HCT116 (cell line): Measurements from ENCODE around the gene FAM168B. TPM values are rescaled to one million over a fixed set of nuclear protein-coding genes. Genes with fewer than 3 reads are reported as not detected.

Experiments used
- ATAC-seq: fragments of 200-7000 bp; cut with Tn5 transposase; 2 replicates; pipeline ENCODE4 v1.9.1; 2020; ENCODE audit warnings: mild to moderate bottlenecking, moderate library complexity
- BruUV-seq: library from RNA; stranded (reverse); fragments of 400-500 nt; replicated peaks from 2 replicates; lab custom pipeline; 2021; lab: Mats Ljungman, UMichigan
- CTCF ChIA-PET: fragments of 300-600 bp; sonication (Branson Sonifier 250); formaldehyde crosslinking; loops from one replicate; lab custom pipeline; 2021; ENCODE audit warnings: antibody characterized with exemption; lab: Charles Lee
- POLR2A ChIA-PET: fragments of 300-600, 350-600 bp; sonication (Branson Sonifier 250); formaldehyde crosslinking; loops from one replicate; lab custom pipeline; 2021; ENCODE audit warnings: antibody characterized with exemption; lab: Charles Lee
- RAD21 ChIA-PET, 2 experiments: fragments of 300-600 bp; sonication (Branson Sonifier 250); formaldehyde crosslinking; loops; one replicate each; lab custom pipeline; 2023; ENCODE audit warnings: low total read pairs in 2 of 2; ENCODE audit not compliant: uncharacterized antibody in 2 of 2, unreplicated experiment in 2 of 2, low non-redundant PET in 1 of 2; lab: Charles Lee
- DNase-seq: peaks from one replicate; pipeline ENCODE4 v3.0.0-alpha.2; 2010; ENCODE audit warnings: low read depth, low spot score
- H2AFZ ChIP-seq: fragments of 200-600 bp; shearing (Covaris generic), sonication (generic); 2 replicates; pipeline ENCODE4 v1.6.1; 2017; ENCODE audit warnings: low read depth, mixed run types, mixed read lengths, antibody characterized with exemption, low read length; ENCODE audit not compliant: poor library complexity, severe bottlenecking
- H3K27ac ChIP-seq: 2 replicates; pipeline ENCODE4 v1.5.1; 2012; ENCODE audit warnings: low read depth, low read length
- H3K27me3 ChIP-seq: fragments of 200-600 bp; sonication (generic); 2 replicates; pipeline ENCODE4 v1.6.1; 2016; ENCODE audit warnings: mixed run types, low read length, mixed read lengths; ENCODE audit not compliant: insufficient read depth
- H3K36me3 ChIP-seq, 2 experiments: fragments of 200-500 bp in 1 of 2; fragments of 200-600 bp in 1 of 2; sonication (Bioruptor generic) in 1 of 2; sonication (generic) in 1 of 2; 2 replicates each; pipeline versions ENCODE4 v1.5.1 to v1.6.1; 2014 to 2016; ENCODE audit warnings: low read length in 2 of 2, inconsistent platforms in 1 of 2, mixed read lengths in 1 of 2, mixed run types in 1 of 2; ENCODE audit not compliant: insufficient read depth in 2 of 2, control insufficient read depth in 1 of 2
- H3K4me1 ChIP-seq, 2 experiments: fragments of 200-600 bp in 1 of 2; sonication (generic) in 1 of 2; 2 replicates each; pipeline versions ENCODE4 v1.5.1 to v1.6.1; 2012 to 2017; ENCODE audit warnings: low read length in 2 of 2, inconsistent platforms in 1 of 2, mild to moderate bottlenecking in 1 of 2, mixed read lengths in 1 of 2, mixed run types in 1 of 2, moderate library complexity in 1 of 2; ENCODE audit not compliant: insufficient read depth in 2 of 2, control insufficient read depth in 1 of 2
- H3K4me2 ChIP-seq: fragments of 200-600 bp; sonication (generic); 2 replicates; pipeline ENCODE4 v1.6.1; 2017; ENCODE audit warnings: mixed run types, low read length, mixed read lengths
- H3K4me3 ChIP-seq, 2 experiments: fragments of 200-600 bp in 1 of 2; sonication (generic) in 1 of 2; replicated peaks in 1 of 2; 2 replicates each; pipeline ENCODE4 v1.5.1; 2011 to 2016; ENCODE audit warnings: low read length in 2 of 2, control low read depth in 1 of 2, low read depth in 1 of 2, mild to moderate bottlenecking in 1 of 2, mixed read lengths in 1 of 2, mixed run types in 1 of 2
- H3K79me2 ChIP-seq: fragments of 200-600 bp; sonication (generic); 2 replicates; pipeline ENCODE4 v1.6.1; 2017; ENCODE audit warnings: mild to moderate bottlenecking, mixed run types, low read length, moderate library complexity, mixed read lengths; ENCODE audit not compliant: insufficient read depth
- H3K9ac ChIP-seq: fragments of 200-600 bp; sonication (generic); 2 replicates; pipeline ENCODE4 v1.6.1; 2016; ENCODE audit warnings: low read length, mixed read lengths
- H3K9me2 ChIP-seq: fragments of 200-600 bp; sonication (generic), shearing (Covaris generic); 2 replicates; pipeline ENCODE4 v1.6.1; 2017; ENCODE audit warnings: mixed run types, mild to moderate bottlenecking, moderate library complexity; ENCODE audit not compliant: insufficient read depth
- H3K9me3 ChIP-seq, 2 experiments: fragments of 200-500 bp in 1 of 2; fragments of 200-600 bp in 1 of 2; sonication (Bioruptor generic) in 1 of 2; sonication (generic) in 1 of 2; 2 replicates each; pipeline ENCODE4 v1.6.1; 2014 to 2017; ENCODE audit warnings: low read length in 2 of 2, mixed read lengths in 2 of 2, inconsistent platforms in 1 of 2, low read depth in 1 of 2, mild to moderate bottlenecking in 1 of 2, mixed run types in 1 of 2, moderate library complexity in 1 of 2; ENCODE audit not compliant: control insufficient read depth in 1 of 2, insufficient read depth in 1 of 2
- H4K20me1 ChIP-seq: fragments of 200-600 bp; sonication (generic), shearing (Covaris generic); 2 replicates; pipeline ENCODE4 v1.6.1; 2017; ENCODE audit warnings: mixed run types, mild to moderate bottlenecking, moderate library complexity; ENCODE audit not compliant: insufficient read depth
- ATF3 ChIP-seq: IDR thresholded peaks from 2 replicates; pipeline ENCODE4 v1.6.1; 2012
- CBX3 ChIP-seq: IDR thresholded peaks from 2 replicates; pipeline ENCODE4 v1.6.1; 2012; ENCODE audit warnings: low read depth
- CEBPB ChIP-seq: IDR thresholded peaks from 2 replicates; pipeline ENCODE4 v1.6.1; 2012; ENCODE audit warnings: low read depth
- CTCF ChIP-seq, 3 experiments: fragments of 200-600 bp in 1 of 3; sonication (generic) in 1 of 3; IDR thresholded peaks in 2 of 3; conservative IDR thresholded peaks in 1 of 3; 2 replicates each; pipeline ENCODE4 v1.5.1; 2012 to 2017; ENCODE audit warnings: low read depth in 2 of 3, low read length in 2 of 3, antibody characterized with exemption in 1 of 3, borderline replicate concordance in 1 of 3, control low read depth in 1 of 3, mild to moderate bottlenecking in 1 of 3, mixed read lengths in 1 of 3, mixed run types in 1 of 3, moderate library complexity in 1 of 3; ENCODE audit not compliant: insufficient read depth in 1 of 3
- ELF1 ChIP-seq: IDR thresholded peaks from 2 replicates; pipeline ENCODE4 v1.6.1; 2012; ENCODE audit warnings: low read depth, borderline replicate concordance
- EZH2phosphoT487 ChIP-seq: fragments of 200-600 bp; IDR thresholded peaks from 2 replicates; pipeline ENCODE4 v1.6.1; 2018; ENCODE audit warnings: antibody characterized with exemption, borderline replicate concordance
- FOSL1 ChIP-seq: IDR thresholded peaks from 2 replicates; pipeline ENCODE4 v1.6.1; 2012; ENCODE audit warnings: low read depth
- JUND ChIP-seq: IDR thresholded peaks from 2 replicates; pipeline ENCODE4 v1.6.1; 2012
- MAX ChIP-seq: IDR thresholded peaks from 2 replicates; pipeline ENCODE4 v1.6.1; 2012
- POLR2A ChIP-seq: IDR thresholded peaks from 2 replicates; pipeline ENCODE4 v1.7.0; 2011; ENCODE audit warnings: borderline replicate concordance; ENCODE audit not compliant: insufficient read depth, insufficient read length; ENCODE audit errors: extremely low read depth
- REST ChIP-seq: IDR thresholded peaks from 2 replicates; pipeline ENCODE4 v1.6.1; 2012; ENCODE audit warnings: low read depth
- SIN3A ChIP-seq: IDR thresholded peaks from 2 replicates; pipeline ENCODE4 v1.6.1; 2012; ENCODE audit warnings: low read depth
- TCF7L2 ChIP-seq: IDR thresholded peaks from 2 replicates; pipeline ENCODE4 v1.7.0; 2011; ENCODE audit warnings: borderline replicate concordance, inconsistent platforms; ENCODE audit not compliant: insufficient read depth, insufficient read length; ENCODE audit errors: extremely low read depth
- YY1 ChIP-seq: IDR thresholded peaks from 2 replicates; pipeline ENCODE4 v1.6.1; 2011; ENCODE audit warnings: low read length, low read depth, moderate library complexity, mild to moderate bottlenecking; ENCODE audit not compliant: insufficient replicate concordance; ENCODE audit errors: extremely low read depth
- ZFX ChIP-seq: fragments of 450-650 bp; IDR thresholded peaks from 2 replicates; pipeline ENCODE4 v1.6.1; 2017
- intact Hi-C: fragments of 100-400 bp; cut with micrococcal nuclease; formaldehyde crosslinking; loops from 2 replicates; pipeline ENCODE4 v1.10.0; 2022
- total RNA-seq: library from RNA; stranded (reverse); gene quantifications from one replicate; pipeline ENCODE4 v1.2.1, GENCODE V29; 2021; ENCODE audit not compliant: unreplicated experiment

FAM168B gene
- total RNA-seq, 1 experiment from 2014 or later, result 94.5 TPM

GRCh38 chr2:131039535-131039907, 53.7 kb downstream of the FAM168B start (continued):
- TF ChIP-seq SIN3A, result no peak
- TF ChIP-seq TCF7L2, result no peak

GRCh38 chr2:131039101-131039440, 54.2 kb downstream of the FAM168B start:
- no peak for ATAC-seq

More at GRCh38 chr2:131039101-131039440, 54.2 kb downstream of the FAM168B start:
- Histone ChIP-seq H3K27ac (no peak overlapping the region), H3K79me2 (no peaks in the 10 kb centered on the region), H3K9ac (no peak overlapping the region), H3K9me3 (no peaks in the 10 kb centered on the region), H3K4me3 (no peak overlapping the region), H4K20me1 (no peaks in the 10 kb centered on the region), H3K9me2 (no peaks in the 10 kb centered on the region), H3K27me3 (no peaks in the 10 kb centered on the region), H2AFZ (no peak overlapping the region), H3K36me3 (peaks cover 0 to 2% of the 10 kb centered on the region in 2 experiments; a peak in 1 of 4 replicates), H3K4me2 (no peak overlapping the region), H3K4me1 (0 out of 4 replicates have a peak, but pooled peaks cover 0 to 5% of the 10 kb centered on the region in 2 experiments)
- TF ChIP-seq JUND (no peak), REST (no peak), FOSL1 (no peak), ZFX (no peak), CBX3 (no peak), ELF1 (no peak), TCF7L2 (no peak), YY1 (no peak), POLR2A (no peak), CTCF (IDR thresholded peaks at IDR 0.05 in 2 of 3, conservative IDR thresholded peaks at IDR 0.05 in 1 of 3; ENCODE audit: borderline replicate concordance in 1 of 3, insufficient read depth in 1 of 3, low read depth in 2 of 3, low read length in 2 of 3) (no peak), CEBPB (no peak), MAX (no peak), EZH2phosphoT487 (no peak), ATF3 (no peak)
- POLR2A ChIA-PET, result no interaction called here
- RAD21 ChIA-PET, result no interaction called here
- CTCF ChIA-PET, result no interaction called here
- intact Hi-C loops, result no loop called here
- DNase-seq, result no peak
- no TSS peak for BruUV-seq
